Astrocyte (in vitro differentiated cells and primary cell): ENCODE results near the gene TBC1D5.

ENCODE experiments used
- EZH2 ChIP-seq: IDR thresholded peaks from 2 replicates; pipeline ENCODE4 v1.6.1; 2012; ENCODE audit warnings: mild to moderate bottlenecking, low read length, inconsistent platforms; ENCODE audit not compliant: insufficient read depth
- TF ChIP-seq, protein P1 (sequence below): IDR thresholded peaks from 2 replicates; pipeline ENCODE4 v1.5.1; 2011; ENCODE audit warnings: low read depth, mild to moderate bottlenecking, inconsistent platforms, low read length, moderate library complexity; ENCODE audit not compliant: insufficient read depth

DNA sequence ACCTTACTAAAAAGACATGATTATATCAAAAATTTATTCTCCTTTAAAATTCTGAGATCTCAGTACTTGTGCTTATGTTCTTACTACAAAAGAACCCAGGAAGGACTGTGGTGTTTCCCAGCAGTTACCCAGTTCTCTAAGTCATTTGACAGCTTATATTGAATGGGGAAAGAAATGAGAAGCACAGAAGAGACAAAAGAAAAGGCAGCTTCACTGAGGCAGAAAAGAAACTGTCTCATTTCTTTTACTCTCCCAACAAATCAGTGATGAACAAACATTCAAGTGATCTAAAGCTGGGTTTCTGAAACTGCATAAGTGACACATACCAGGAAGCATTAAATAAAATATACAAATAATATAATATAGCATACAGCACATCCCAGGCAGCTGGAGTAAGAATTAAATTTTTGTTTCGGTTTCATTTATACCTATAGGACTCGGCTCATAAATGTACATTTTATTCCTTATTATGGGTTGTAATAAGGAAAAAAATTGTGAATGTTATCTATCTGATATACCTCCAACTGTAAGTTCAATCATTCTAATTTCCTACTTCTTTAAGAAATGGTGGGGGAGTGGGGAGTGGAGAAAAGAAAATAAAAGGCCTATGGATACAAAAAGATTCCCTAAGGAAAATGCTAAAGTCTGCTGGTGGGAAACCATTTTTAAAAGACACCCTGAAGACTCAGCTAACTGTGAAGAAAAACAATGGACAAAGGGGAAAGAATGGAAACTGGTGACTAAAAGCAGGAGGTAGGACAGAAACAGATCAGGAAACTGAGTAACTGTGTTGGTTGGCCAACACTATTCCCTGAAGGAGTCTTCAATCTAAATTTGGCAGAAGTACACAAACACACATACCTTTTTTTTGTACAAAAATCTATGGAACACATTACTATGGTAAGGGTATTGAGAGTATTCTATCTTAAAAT, 156.8 kb downstream of the TBC1D5 start:
- TF ChIP-seq, protein P1, sequence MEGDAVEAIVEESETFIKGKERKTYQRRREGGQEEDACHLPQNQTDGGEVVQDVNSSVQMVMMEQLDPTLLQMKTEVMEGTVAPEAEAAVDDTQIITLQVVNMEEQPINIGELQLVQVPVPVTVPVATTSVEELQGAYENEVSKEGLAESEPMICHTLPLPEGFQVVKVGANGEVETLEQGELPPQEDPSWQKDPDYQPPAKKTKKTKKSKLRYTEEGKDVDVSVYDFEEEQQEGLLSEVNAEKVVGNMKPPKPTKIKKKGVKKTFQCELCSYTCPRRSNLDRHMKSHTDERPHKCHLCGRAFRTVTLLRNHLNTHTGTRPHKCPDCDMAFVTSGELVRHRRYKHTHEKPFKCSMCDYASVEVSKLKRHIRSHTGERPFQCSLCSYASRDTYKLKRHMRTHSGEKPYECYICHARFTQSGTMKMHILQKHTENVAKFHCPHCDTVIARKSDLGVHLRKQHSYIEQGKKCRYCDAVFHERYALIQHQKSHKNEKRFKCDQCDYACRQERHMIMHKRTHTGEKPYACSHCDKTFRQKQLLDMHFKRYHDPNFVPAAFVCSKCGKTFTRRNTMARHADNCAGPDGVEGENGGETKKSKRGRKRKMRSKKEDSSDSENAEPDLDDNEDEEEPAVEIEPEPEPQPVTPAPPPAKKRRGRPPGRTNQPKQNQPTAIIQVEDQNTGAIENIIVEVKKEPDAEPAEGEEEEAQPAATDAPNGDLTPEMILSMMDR: no peak
- no peak for TF ChIP-seq EZH2
